GM18499 (cell line): ENCODE results near the gene DPPA5.
"Not testable (repeated sequence)": the region's sequence is repeated elsewhere in the genome, so short reads cannot be mapped to it uniquely, and the experiment has no call there.

Source experiments
- ATAC-seq: cut with Tn5 transposase; IDR thresholded peaks from one replicate; pipeline ENCODE4 v1.9.1; 2021; ENCODE audit warnings: moderate number of reproducible peaks; ENCODE audit not compliant: insufficient read depth, unreplicated experiment

Gene DPPA5

GRCh38 chr6:73353636-73354593 is at the start of gene DPPA5:
Gene DPPA5, minus strand, starts transcription at chr6:73354276. Its CDS starts 51 bp downstream, at chr6:73354225.
- no peak for ATAC-seq

DNA sequence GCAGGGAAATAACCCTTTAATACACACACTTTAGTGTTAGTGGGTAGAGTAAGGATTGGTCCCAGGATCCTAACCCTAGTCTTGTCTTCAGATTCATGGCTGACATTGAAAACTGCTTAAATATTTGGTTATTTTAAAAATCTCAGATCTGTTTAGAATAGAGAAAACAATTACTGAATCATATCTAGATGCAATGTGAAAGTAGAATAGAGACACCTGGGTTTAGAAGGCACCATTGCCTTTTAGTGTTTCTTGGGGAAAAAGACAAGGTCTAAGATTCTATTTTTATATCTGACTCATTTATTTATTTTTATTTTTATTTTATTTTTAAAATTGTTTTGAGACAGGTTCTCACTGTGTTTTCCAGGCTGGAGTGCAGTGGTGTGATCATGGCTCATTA is 46.6 kb upstream of the DPPA5 start:
- ATAC-seq = no peak

- ATAC-seq = no peak
Observed at GRCh38 chr6:73395875-73396274, 41.8 kb upstream of the DPPA5 start.

- peak; percentile 70 for ATAC-seq
Observed at GRCh38 chr6:73394577-73395354, 40.7 kb upstream of the DPPA5 start, which contains the start of gene DDX43. Gene DDX43, plus strand, starts transcription at chr6:73394828. Its CDS starts 78 bp downstream, at chr6:73394906.

GRCh38 chr6:73393278-73393677 is 39.2 kb upstream of the DPPA5 start:
- no peak for ATAC-seq

DNA sequence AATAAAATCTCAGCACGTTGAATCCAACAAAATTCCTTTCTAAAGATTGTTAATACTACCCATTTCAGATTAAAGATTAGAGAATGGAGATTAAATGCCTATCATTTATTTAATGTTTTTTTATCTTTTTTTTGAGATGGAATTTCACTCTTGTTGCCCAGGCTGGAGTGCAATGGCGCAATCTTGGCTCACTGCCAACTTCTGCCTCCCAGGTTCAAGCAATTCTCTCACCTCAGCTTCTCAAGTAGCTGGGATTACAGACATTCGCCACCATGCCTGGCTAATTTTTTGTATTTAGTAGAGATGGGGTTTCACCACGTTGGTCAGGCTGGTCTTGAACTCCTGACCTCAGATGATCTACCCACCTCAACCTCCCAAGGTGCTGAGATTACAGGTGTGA is 38.1 kb upstream of the DPPA5 start:
- not testable (repeated sequence) for ATAC-seq

- no peak for ATAC-seq
Observed at GRCh38 chr6:73391675-73392074, 37.6 kb upstream of the DPPA5 start.

- no peak for ATAC-seq
Observed at GRCh38 chr6:73389854-73390253, 35.8 kb upstream of the DPPA5 start.

GRCh38 chr6:73388800-73389512 is 34.9 kb upstream of the DPPA5 start:
- no peak for ATAC-seq

DNA sequence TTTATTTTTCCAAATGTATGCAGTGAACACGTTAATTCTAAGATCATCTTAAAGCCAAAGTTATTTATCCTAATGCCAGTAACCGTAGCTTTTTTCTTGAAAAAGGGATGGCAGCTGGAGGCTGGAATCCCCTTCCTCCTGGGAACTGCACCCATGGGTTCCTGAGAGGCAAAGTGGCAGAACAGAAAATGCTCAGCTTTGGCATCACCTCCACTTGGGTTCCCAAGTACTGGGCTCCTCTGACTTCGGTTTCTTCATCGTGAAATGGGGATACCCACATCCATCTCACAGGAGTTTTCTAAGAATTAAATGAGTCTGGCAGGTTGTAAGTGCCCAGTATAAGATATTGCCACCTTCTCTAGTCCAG is 34.3 kb upstream of the DPPA5 start:
- ATAC-seq = no peak

DNA sequence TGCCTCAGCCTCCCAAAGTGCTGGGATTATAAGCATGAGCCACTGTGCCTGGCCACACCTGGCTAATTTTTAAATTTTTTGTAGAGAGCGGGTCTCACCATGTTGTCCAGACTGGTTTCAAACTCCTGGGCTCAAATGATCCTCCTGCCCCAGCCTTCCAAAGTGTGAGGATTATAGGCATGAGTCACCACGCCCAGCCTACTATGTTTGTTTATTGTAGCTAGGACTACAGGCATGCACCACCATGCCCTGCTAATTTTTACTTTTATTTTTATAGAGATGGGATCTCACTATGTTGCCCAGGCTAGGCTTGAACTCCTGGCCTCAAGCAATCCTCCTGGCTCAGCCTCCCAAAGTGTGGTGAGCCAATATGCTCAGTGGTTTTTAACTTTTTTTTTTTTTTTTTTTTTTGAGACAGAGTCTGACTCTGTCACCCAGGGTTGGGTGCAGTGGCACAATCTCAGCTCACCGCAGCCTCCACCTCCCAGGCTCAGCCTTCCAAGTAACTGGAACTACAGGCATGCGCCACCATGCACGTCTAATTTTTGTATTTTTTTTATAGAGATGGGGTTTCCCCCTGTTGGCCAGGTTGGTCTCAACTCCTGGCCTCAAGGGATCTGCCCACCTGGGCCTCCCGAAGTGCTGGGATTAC is 28.5 kb upstream of the DPPA5 start:
- ATAC-seq = no peak

DNA sequence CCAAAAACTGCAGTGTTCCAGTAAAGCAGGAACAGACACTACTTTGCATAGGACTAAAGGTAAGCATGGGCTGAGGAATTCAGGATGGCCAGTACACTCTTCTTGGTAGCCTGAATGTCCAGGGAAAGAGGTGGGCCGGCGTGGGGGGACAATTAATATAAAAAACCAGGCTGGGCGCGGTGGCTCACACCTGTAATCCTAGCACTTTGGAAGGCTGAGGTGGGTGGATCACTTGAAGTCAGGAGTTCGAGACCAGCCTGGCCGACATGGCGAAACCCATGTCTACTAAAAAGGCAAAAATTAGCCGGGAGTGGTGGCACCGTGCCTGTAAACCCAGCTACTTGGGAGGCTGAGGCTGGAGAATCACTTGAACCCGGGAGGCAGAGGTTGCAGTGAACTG is 27.5 kb upstream of the DPPA5 start:
- not testable (repeated sequence) for ATAC-seq

GRCh38 chr6:73377225-73377624 is 23.1 kb upstream of the DPPA5 start:
- ATAC-seq = no peak

- ATAC-seq = no peak
Observed at GRCh38 chr6:73375216-73375615, 21.1 kb upstream of the DPPA5 start.

DNA sequence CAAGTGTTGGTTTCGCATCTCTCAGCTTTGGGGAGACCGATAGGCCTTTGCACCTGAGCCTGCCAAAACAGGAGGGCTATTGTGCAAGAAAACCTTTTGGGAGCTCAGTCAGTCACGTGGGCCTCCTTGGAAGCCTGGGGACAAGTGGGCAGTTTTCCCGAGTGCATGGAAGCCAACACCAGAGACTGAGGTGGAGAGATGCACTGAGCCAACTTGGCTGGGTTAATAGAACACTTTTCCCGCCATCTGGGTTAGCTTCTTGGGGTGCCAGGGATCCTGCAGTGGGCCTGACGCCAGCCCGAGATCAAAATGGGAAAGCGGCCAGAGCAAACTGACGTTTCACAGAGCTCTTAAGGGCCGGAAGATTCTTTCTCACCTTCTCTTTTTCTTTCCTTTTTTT is 18.4 kb upstream of the DPPA5 start:
- ATAC-seq = no peak

GRCh38 chr6:73371984-73372383 is 17.9 kb upstream of the DPPA5 start:
- no peak for ATAC-seq

DNA sequence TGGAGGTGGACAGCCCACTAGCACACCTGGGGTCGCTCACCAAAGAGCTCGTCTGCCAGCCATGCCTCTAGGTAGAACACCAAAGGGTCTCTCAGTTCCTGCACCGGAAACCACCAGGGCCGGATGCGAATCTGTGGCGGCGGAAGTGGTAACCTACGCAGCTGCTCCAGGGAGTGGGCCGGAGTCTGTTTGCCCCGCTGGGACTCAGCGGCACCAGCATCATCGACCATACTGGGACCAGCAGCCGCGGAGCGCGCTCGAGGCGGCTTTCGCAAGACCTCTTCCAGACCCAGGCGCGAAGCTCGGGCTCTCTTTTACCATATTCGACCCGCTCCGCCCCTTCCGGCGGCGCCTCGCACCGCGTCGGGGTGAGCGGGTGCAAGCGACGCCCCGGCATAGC is 15.5 kb upstream of the DPPA5 start, which contains the start of gene OOEP:
TSS of gene OOEP (minus strand) at position 335 of the 400 bp plus-strand sequence. CDS start at position 230, 105 bp downstream.
- ATAC-seq = no peak

DNA sequence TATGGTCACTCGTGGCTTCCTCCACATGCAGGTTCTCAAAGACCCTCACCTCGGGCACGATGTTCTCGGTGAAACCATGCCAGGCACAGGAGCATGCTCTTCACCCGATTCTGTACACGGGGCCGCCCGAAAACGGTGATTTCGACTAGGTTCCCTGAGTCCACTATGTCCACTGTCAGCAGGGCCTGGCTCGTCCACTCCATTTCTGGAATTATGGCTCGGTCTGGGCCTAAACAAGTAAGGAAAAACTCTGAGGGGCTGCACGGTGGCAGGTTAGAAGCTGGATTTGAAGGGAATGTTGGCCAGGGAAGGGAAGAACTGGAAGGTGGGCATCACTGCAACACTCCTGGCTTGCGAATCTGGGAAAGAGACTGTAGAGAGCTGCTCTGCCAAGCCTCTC is 15.1 kb upstream of the DPPA5 start:
- no peak for ATAC-seq

DNA sequence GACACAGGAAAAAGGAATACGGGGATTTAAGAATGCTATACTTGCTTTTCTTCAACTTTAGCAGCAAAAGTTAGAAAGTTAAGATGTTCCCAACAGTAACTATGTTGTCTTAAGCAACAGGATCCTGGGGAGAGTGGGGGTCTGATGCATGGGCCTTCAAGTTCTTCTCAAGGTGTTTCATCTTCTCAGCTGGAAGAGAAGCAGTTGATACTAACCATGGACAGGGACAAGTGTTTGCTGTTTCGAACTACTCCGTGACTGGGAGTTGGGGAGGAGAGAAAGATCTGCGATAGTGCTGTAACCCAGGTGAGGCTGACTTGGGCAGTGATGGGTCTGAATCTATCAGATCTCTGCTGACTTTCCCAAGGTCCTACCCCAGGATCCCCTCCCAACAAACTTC is 14.6 kb upstream of the DPPA5 start:
- no peak for ATAC-seq

DNA sequence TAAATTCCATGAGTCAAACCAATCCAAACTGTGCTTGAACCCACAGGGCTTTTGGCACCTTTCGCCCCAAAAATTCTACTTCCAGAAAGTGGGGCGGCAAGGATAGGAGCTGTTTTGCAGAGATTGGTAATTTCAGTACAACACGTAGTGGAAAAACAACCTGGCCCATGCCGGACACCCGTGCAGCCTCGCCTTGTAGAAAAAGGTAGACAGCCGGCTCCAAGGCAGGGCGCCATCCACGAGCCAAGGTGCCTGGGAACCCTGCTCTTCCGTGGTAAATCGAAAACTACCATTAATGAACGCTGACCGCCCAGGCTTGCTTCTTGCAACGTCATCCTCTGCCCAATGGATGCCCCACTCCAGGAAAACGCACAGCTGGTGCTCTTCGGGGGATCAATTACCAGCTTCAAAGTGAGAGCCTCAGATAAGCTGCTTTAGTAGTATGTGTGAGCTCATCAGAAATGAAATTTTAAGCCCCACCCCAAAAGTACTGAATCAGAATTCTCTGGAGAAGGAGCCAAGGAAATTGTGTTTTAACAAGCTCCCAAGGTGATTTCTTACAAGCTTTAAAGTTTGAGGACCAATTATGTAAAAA is 13.8 kb upstream of the DPPA5 start:
- ATAC-seq = no peak
